RWPE2 (cell line): ENCODE results near the gene KCNC1.

ENCODE experiments used
- ATAC-seq: fragments of 200-7000 bp; cut with Tn5 transposase; 3 replicates; pipeline ENCODE4 v1.9.1; 2021; ENCODE audit warnings: low read depth
- DNase-seq: peaks from one replicate; pipeline ENCODE4 v3.0.0-alpha.2; 2020; ENCODE audit warnings: low spot score
- H3K27ac ChIP-seq: fragments of 450-650 bp; 2 replicates; pipeline ENCODE4 v1.5.1; 2017; ENCODE audit warnings: mild to moderate bottlenecking; ENCODE audit not compliant: poor library complexity, severe bottlenecking
- H3K27me3 ChIP-seq: fragments of 250-450 bp; sonication (Bioruptor Pico); 2 replicates; pipeline ENCODE4 v1.5.1; 2021; ENCODE audit warnings: mild to moderate bottlenecking, moderate library complexity; ENCODE audit not compliant: insufficient read depth, poor library complexity, severe bottlenecking
- H3K36me3 ChIP-seq: fragments of 250-450 bp; sonication (Bioruptor Pico); 2 replicates; pipeline ENCODE4 v1.5.1; 2020; ENCODE audit warnings: low read depth, mild to moderate bottlenecking, moderate library complexity
- H3K4me1 ChIP-seq: fragments of 250-450 bp; sonication (Bioruptor Pico); 2 replicates; pipeline ENCODE4 v1.5.1; 2021; ENCODE audit warnings: mild to moderate bottlenecking, moderate library complexity; ENCODE audit not compliant: insufficient read depth, poor library complexity, severe bottlenecking
- H3K4me3 ChIP-seq: fragments of 250-450 bp; sonication (Bioruptor Pico); 2 replicates; pipeline ENCODE4 v1.5.1; 2021; ENCODE audit warnings: mild to moderate bottlenecking, moderate library complexity; ENCODE audit not compliant: severe bottlenecking
- H3K9me3 ChIP-seq: fragments of 250-450 bp; sonication (Bioruptor Pico); 2 replicates; pipeline ENCODE4 v1.5.1; 2021; ENCODE audit warnings: mild to moderate bottlenecking, moderate library complexity; ENCODE audit not compliant: severe bottlenecking
- CTCF ChIP-seq: fragments of 450-650 bp; IDR thresholded peaks from one replicate; pipeline ENCODE4 v1.5.1; 2017; ENCODE audit warnings: mild to moderate bottlenecking, moderate library complexity; ENCODE audit not compliant: poor library complexity, severe bottlenecking

The KCNC1 gene

GRCh38 chr11:17760102-17761029 is 25.8 kb downstream of the KCNC1 start:
- Histone ChIP-seq H3K4me3 (no peak overlapping the region), H3K9me3 (no peaks in the 10 kb centered on the region), H3K27ac (no peak overlapping the region), H3K4me1 (no peaks in the 10 kb centered on the region), H3K27me3 (peaks cover 5% of the 10 kb centered on the region), H3K36me3 (no peaks in the 10 kb centered on the region)
- DNase-seq, result no peak
- peak; percentile 42 for TF ChIP-seq CTCF
- peak; percentile 80 for ATAC-seq

DNA sequence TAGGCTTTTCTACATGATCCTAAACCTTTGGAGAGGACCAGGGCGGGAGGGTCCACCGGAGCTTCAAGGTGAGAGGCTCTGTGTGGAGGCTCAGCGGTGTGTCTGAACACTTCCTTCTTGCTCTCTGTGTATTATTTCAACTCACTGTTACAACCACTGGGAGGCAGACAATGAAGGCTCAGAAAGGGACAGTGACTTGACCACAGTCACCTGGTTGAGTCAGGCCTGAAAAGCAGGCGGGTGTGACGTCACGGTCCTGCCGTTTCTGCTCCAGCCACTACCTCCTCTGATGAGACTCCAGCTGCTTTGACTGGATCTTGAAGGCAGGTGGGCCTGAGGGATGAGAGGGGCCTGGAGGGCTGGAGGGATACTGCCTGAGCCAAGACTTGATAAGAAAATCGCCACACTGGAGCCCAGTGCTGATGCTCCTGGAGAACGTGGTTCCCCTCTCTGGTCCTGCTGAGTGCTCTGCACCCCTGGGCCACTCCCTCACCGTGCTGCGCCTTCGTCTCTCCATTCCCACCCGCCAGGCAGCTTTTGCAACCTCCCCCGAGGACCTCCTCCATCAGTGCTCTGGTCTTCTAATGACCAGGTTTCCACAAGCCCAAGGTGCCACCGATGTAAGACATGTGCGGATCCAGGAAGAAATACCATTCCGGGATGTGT is 27.9 kb downstream of the KCNC1 start:
- DNase-seq (no peak), ATAC-seq (no peak)
- Histone ChIP-seq H3K27ac (no peak overlapping the region), H3K4me3 (no peak overlapping the region), H3K4me1 (no peaks in the 10 kb centered on the region), H3K36me3 (no peaks in the 10 kb centered on the region), H3K9me3 (no peaks in the 10 kb centered on the region), H3K27me3 (no peaks in the 10 kb centered on the region)
- TF ChIP-seq CTCF, result no peak

- Histone ChIP-seq H3K4me1 (no peaks in the 10 kb centered on the region), H3K27ac (no peak overlapping the region), H3K36me3 (no peaks in the 10 kb centered on the region), H3K4me3 (no peak overlapping the region), H3K27me3 (no peaks in the 10 kb centered on the region), H3K9me3 (no peaks in the 10 kb centered on the region)
- ATAC-seq (no peak), DNase-seq (no peak)
- no peak for TF ChIP-seq CTCF
Measured at GRCh38 chr11:17763244-17763643, 28.7 kb downstream of the KCNC1 start.

DNA sequence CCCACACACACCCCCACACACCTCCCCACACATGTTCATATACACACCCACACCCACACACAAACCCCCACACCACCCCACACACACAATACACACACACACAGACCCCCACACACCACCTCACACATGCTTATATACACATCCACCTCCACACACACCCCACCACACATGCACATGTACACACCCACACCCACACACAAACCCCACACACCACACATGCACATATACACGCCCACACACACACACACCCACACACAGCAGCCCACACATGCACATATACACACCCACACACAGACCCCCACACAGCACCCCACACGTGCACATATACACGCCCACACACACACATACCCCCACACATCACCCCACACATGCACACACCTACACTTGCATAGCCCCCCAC is 29.1 kb downstream of the KCNC1 start:
- Histone ChIP-seq H3K9me3 (no peaks in the 10 kb centered on the region), H3K27me3 (no peaks in the 10 kb centered on the region), H3K27ac (no peak overlapping the region), H3K4me1 (no peaks in the 10 kb centered on the region), H3K36me3 (no peaks in the 10 kb centered on the region), H3K4me3 (no peak overlapping the region)
- TF ChIP-seq CTCF, result no peak
- ATAC-seq, result no peak
- no peak for DNase-seq
